Large intestine (tissue), 3 donors: ENCODE data around the gene WWP2. TPM values are rescaled to one million over a fixed set of nuclear protein-coding genes. Genes with fewer than 3 reads are reported as not detected.
"Not testable (repeated sequence)": the region's sequence is repeated elsewhere in the genome, so short reads cannot be mapped to it uniquely, and the experiment has no call there.

Experiments used
- DNase-seq, 2 donors: peaks; one replicate each; pipeline versions ENCODE4 v3.0.0 to v3.0.0-alpha.2; 2013
- H3K27ac ChIP-seq: one replicate; pipeline ENCODE4 v1.5.1; 2013; ENCODE audit warnings: low read length
- H3K27me3 ChIP-seq: 2 replicates; pipeline ENCODE4 v1.6.1; 2013; ENCODE audit warnings: low read length; ENCODE audit not compliant: control insufficient read depth, insufficient read depth
- H3K36me3 ChIP-seq: 2 replicates; pipeline ENCODE4 v1.6.1; 2013; ENCODE audit warnings: low read length; ENCODE audit not compliant: control insufficient read depth, insufficient read depth
- H3K4me1 ChIP-seq: one replicate; pipeline ENCODE4 v1.6.1; 2013; ENCODE audit warnings: low read length; ENCODE audit not compliant: control insufficient read depth, insufficient read depth
- H3K4me3 ChIP-seq: one replicate; pipeline ENCODE4 v1.5.1; 2013; ENCODE audit warnings: low read length
- H3K9me3 ChIP-seq: one replicate; pipeline ENCODE4 v1.6.1; 2013; ENCODE audit warnings: mild to moderate bottlenecking, low read depth, low read length, moderate library complexity; ENCODE audit not compliant: control insufficient read depth
- WGBS: methylation state at CpG from one replicate; pipeline ENCODE4 v1.1.5; 2013; ENCODE audit warnings: low lambda C conversion rate; ENCODE audit not compliant: insufficient coverage; 5-methylcytosine and 5-hydroxymethylcytosine counted together
- polyA plus RNA-seq: library from polyadenylated mRNA; unstranded; fragments of 120-200 nt; gene quantifications from one replicate; pipeline ENCODE4 v1.2.1, GENCODE V29; 2013

Gene WWP2
- polyA plus RNA-seq, 1 donor: 40.4 TPM

DNA sequence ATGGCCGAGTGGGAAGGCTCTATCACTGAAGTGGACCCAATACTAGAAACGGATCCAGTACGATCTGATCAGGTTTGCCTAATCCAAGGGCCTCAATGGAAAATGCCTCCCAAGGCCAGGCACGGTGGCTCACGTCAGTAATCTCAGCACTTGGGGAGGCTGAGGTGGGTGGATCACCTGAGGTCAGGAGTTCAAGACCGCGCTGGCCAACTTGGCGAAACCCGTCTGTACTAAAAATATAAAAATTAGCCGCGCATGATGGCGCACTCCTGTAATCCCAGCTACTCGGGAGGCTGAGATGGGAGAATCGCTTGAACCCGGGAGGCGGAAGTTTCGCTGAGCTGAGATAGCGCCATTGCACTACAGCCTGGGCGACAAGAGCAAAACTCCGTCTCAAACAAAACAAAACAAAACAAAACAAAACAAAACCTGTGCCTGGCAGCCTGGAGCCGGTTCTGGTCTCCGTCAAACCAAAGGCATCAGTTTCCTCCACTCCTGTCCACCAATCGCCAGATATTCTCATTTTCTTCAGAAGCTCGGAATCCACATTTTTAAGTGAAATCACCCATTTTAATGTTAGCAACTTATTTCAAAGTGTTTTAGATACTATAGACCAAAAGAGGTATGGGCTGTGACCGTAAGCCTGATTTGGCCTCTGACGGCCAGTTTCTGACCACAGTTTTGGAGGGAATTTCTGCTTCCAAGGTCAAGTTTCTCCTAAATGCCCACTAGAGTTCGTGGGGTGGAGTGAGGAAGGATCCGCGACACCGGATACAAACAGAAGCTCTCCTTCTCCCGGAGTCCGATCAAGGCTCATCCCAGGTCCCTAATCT, 36.4 kb upstream of the WWP2 start:
- Histone ChIP-seq H3K4me3 (peak overlapping the region; percentile 63), H3K9me3 (no peaks in the 10 kb centered on the region), H3K27me3 (no peaks in the 10 kb centered on the region), H3K4me1 (peaks cover 30% of the 10 kb centered on the region), H3K27ac (peak overlapping the region; percentile 81), H3K36me3 (no peaks in the 10 kb centered on the region)
- DNase-seq: no peak
- 29% methylated on average over 9 of the region's 32 CpGs for WGBS

DNA sequence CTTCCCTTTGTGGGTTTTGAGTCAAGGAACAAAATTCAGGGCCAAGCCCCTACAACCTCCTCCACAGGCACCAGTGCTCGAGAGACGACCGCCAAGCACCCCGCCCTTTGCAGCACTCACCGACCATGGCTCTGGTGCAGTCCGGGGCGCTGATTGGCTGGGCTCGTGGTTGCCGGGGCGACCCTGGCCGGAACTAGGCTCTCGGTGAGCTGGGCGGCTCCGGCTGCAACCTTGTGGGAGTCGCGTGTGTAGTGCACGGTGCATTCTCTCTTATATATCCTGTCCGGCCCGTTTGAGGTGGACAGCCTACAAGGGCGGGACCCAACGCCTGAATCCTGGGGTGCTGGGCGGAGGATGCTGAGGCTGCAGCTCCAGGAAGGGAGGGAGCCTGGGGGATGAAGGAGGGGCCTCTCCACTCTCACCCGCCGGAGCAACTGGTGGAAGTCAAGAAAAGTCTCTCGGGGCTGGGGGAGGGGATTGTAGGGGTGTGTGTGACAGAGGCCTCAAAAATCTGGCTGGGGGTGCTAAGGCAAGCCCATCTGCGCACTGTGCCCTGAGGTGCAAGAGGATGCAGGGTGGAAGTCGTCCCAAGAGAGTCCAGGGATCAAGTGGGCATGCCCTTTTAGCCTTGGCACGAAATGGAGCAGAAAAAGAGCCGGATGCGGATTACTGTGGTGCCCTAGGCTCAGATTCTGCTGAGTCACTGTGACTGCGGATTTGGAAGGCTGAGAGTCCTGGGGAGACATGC, 35.6 kb upstream of the WWP2 start, which contains the start of gene NQO1:
TSS of gene NQO1 (minus strand) at position 248 of the 748 bp plus-strand sequence. CDS start at position 127, 121 bp downstream.
- H3K4me1 ChIP-seq: peaks cover 30% of the 10 kb centered on the region
- no peaks in the 10 kb centered on the region for H3K9me3 ChIP-seq
- no peaks in the 10 kb centered on the region for H3K27me3 ChIP-seq
- H3K36me3 ChIP-seq: no peaks in the 10 kb centered on the region
- DNase-seq: peak; percentile 90 to 94
- H3K4me3 ChIP-seq: peak within 1 kb of the TSS; percentile 63
- no CpG with 5 or more reads among the region's 31 CpGs for WGBS
- peak within 1 kb of the TSS; percentile 81 for H3K27ac ChIP-seq

DNA sequence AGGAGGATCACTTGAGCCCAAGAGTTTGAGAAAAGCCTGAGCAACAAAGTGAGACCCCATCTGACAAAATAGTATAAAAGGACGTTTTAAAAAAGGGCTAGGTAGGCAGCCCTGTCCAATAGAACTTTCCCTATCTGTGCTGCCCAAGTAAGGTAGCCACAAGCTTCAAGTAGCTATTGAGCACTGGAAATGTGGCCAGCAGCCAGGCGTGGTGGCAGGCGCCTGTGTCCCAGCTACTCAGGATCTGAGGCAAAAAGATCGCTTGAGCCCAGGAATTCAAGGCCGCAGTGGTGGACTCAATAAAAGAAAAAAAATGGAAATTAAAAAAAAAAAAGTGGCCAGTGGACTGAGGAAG, 34.2 kb upstream of the WWP2 start:
- H3K27me3 ChIP-seq: no peaks in the 10 kb centered on the region
- DNase-seq: no peak
- no peaks in the 10 kb centered on the region for H3K36me3 ChIP-seq
- 100% methylated on average over 4 of the region's 5 CpGs for WGBS
- H3K27ac ChIP-seq: no peak overlapping the region
- H3K4me3 ChIP-seq: no peak overlapping the region
- peaks cover 28% of the 10 kb centered on the region for H3K4me1 ChIP-seq
- H3K9me3 ChIP-seq: no peaks in the 10 kb centered on the region

DNA sequence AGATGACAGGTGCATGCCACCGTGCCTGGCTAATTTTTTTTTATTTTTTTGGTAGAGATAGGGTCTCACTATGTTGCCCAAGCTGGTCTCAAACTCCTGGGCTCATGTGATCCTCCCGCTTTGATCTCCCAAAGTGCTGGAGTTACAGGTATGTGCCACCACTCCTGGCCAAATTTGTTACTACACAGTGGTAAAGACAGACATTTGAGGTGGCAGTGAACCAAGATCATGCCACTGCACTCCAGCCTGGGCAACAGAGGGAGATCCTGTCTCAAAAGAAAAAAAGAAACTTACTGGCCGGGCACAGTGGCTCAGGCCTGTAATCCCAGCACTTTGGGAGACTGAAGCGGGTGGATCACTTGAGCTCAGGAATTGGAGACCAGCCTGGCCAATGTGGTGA, 33.1 kb upstream of the WWP2 start:
- no CpG with 5 or more reads among the region's 4 CpGs for WGBS
- H3K36me3 ChIP-seq, DNase-seq, H3K27ac ChIP-seq, H3K4me3 ChIP-seq, H3K9me3 ChIP-seq, H3K27me3 ChIP-seq: not testable (repeated sequence)
- peaks cover 20% of the 10 kb centered on the region for H3K4me1 ChIP-seq

DNA sequence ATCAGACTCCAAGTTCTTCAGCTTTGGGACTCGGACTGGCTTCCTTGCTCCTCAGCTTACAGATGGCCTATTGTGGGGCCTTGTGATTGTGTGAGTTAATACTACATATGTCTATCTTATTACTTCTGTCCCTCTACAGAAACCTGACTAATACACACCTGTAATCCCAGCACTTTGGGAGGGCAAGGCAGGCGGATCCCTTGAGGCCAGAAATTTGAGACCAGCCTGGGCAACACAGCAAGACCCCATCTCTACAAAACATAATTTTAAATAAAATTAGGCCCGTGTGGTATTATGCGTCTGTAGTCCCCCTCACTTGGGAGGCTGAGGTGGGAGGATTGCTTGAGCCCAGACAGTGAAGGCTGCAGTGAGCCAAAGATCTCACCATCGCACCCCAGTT, 30.9 kb upstream of the WWP2 start:
- not testable (repeated sequence) for H3K4me3 ChIP-seq, H3K27ac ChIP-seq, H3K9me3 ChIP-seq, DNase-seq, H3K27me3 ChIP-seq, H3K36me3 ChIP-seq
- peaks cover 11% of the 10 kb centered on the region for H3K4me1 ChIP-seq
- 100% methylated on average over 1 of the region's 5 CpGs for WGBS

DNA sequence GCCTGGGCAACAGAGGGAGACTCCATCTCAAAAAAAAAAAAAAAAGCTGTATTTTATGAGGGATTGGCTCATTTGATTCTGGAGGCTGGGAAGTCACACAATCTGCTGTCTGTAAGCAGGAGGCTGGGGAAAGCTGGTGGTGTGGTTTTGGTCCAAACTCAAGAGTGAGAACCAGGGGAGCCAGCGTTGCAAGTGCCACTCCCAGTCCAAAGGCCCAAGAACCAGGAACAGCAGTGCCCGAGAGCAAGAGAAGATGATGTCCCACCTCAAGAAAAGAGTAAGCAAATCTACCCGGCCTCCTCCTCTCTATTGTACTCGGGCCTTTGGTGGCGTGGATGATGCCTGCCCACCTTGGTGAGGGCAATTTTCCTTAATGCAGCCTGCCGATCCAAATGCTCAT, 30.0 kb upstream of the WWP2 start:
- no peaks in the 10 kb centered on the region for H3K9me3 ChIP-seq
- WGBS: no CpG with 5 or more reads among the region's 6 CpGs
- DNase-seq: peak in 1 of 2 donors; percentile 18
- H3K4me3 ChIP-seq: no peak overlapping the region
- no peaks in the 10 kb centered on the region for H3K27me3 ChIP-seq
- peaks cover 6% of the 10 kb centered on the region for H3K4me1 ChIP-seq
- no peaks in the 10 kb centered on the region for H3K36me3 ChIP-seq
- H3K27ac ChIP-seq: no peak overlapping the region

DNA sequence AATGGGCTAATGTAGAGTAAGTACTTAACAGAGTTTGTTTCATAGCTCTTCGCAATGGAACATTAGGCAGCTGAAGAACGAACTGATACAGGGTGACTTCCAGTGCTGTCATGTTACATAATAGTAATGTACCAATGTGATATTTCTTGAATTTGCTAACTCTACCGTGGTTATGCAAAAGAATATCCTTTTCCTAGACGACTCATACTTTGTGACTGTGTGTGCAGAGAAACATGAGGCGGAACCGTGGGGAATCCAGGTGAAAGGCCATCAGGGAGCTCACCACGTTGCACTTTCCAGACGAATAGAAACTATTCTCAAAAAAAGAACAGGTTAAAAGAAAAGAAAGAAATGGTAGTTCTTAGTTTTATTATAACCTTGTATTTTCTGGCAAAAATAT, 20.6 kb upstream of the WWP2 start:
- peaks cover 63% of the 10 kb centered on the region for H3K36me3 ChIP-seq
- H3K4me1 ChIP-seq: peaks cover 9% of the 10 kb centered on the region
- no peak overlapping the region for H3K4me3 ChIP-seq
- H3K9me3 ChIP-seq: no peaks in the 10 kb centered on the region
- DNase-seq: no peak
- 56% methylated on average over 3 of the region's 8 CpGs for WGBS
- peak overlapping the region; percentile 41 for H3K27ac ChIP-seq
- H3K27me3 ChIP-seq: no peaks in the 10 kb centered on the region

DNA sequence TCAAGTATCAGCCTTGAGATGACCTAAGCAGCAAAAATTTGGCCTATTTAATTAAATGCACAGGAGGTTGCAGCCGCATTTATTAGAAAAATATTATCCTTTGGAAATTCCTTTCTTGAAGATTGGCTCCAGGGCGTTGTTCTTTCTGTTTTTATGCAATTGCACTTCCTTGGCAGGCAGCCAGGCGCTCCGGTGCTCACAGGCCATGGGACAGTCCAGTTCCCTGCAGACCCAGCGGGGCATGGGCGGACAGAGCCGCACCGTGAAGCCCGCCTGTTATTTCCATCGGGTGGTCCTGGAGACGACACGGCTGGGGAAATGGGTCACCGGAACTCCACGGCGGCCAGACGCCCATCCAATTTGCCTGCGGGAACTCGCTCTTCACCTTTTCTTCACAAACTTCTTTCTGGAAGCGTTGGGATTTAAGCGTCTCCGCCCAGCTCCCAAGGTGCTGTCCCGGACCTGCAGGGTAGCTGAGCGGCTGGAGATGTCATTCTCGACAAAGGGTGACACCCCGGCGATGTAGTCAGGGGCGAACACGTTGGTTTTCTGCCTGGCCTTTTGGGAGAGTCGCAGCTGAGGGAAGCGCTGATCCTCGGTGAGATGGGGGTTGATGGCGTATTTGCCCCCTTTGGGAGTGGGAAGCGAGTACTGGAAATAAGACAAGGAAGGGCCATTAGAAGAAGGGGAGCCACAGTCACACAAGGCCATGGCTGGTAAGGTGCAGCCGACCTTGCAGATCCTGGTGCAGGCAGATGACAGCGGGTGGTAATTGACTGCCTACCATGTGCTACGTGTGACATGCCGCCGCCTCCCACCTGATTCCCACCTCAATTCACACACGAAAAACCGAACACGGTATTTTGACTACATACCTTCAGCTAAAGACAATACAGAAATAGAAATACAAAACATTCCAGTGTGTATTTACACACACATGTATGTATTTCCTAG, 19.9 kb upstream of the WWP2 start:
- H3K9me3 ChIP-seq: no peaks in the 10 kb centered on the region
- H3K36me3 ChIP-seq: peaks cover 65% of the 10 kb centered on the region
- no peak overlapping the region for H3K4me3 ChIP-seq
- peak overlapping the region; percentile 41 for H3K27ac ChIP-seq
- DNase-seq: peak; percentile 71 to 80
- peaks cover 9% of the 10 kb centered on the region for H3K4me1 ChIP-seq
- 0% methylated on average over 1 of the region's 41 CpGs for WGBS
- H3K27me3 ChIP-seq: no peaks in the 10 kb centered on the region

DNA sequence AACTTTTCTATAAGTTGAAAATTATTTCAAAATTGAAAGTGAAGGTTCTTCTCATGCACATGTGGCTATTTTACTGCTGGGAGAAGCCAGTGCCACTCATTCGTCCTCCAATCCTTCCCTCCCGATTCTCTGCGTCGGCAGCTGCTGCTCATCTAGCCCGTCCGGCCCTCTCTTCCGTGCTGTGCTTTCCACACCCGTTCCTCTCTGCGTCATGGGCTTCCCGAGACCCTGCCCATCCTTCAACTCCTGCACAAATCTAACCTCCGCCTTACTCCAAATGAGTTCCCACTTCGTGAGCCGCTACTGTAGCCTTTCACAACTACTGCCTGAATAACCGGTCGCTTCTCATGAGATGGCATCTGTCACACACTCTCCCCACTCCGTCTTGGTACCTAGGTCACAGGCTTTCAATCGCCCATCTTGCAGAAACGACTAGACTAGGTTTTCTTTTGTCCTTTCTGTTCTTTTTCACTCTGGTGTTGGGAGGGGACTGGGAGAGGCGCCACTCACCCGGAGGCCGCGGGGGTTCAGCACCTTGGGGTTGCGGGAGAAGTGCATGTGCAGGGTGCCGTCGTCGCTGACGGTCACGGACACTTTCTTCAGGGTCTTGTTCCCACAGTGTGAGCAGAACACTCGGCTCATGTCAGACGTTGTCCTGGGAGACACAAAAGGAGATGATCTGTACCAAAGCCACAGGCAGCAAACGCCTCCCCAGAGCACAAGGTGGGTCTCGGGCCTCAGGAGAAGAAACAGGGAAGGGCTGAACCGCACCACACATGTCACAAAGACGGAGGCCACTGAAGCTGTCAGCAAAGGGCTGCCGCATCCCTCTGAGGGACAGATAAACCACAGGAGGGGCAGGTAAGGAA, 17.5 kb upstream of the WWP2 start:
- no peaks in the 10 kb centered on the region for H3K27me3 ChIP-seq
- H3K4me1 ChIP-seq: peaks cover 9% of the 10 kb centered on the region
- WGBS: 100% methylated on average over 5 of the region's 35 CpGs
- peaks cover 84% of the 10 kb centered on the region for H3K36me3 ChIP-seq
- H3K4me3 ChIP-seq: no peak overlapping the region
- H3K27ac ChIP-seq: no peak overlapping the region
- no peaks in the 10 kb centered on the region for H3K9me3 ChIP-seq
- no peak for DNase-seq
